Nucleus accumbens (tissue), 56 donors: Measurements from ENCODE around the gene AASDH.

Experiments
- DNase-seq, 56 donors: peaks; one replicate each; lab custom pipeline; 2025; lab: John Stamatoyannopoulos, UW

Gene AASDH

GRCh38 chr4:56317749-56318148 is 69.5 kb downstream of the AASDH start:
- DNase-seq, result no peak

DNA sequence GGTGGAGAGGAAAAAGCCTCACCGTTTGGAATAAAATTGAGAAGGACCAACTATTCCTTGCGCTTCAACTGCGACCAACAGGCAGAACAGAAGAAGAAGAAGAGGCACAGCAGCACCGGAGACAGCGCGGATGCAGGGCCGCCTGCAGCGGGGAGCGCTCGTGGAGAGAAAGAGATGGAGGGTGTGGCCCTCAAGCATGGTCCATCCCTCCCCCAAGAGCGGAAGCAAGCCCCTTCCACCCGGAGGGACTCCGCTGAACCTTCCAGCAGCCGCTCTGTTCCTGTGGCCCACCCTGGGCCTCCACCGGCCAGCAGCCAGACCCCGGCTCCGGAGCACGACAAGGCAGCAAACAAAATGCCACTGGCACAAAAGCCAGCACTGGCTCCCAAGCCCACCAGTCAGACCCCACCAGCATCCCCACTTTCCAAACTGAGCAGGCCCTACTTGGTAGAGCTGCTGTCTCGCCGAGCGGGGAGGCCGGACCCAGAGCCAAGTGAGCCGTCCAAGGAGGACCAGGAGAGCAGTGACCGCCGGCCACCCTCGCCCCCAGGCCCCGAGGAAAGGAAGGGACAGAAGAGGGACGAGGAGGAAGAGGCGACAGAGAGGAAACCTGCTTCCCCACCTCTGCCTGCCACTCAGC is 71.2 kb downstream of the AASDH start:
- no peak for DNase-seq

GRCh38 chr4:56315543-56315942 is 71.7 kb downstream of the AASDH start:
- DNase-seq, result no peak

- no peak for DNase-seq
Observed at GRCh38 chr4:56315041-56315440, 72.2 kb downstream of the AASDH start.

GRCh38 chr4:56314207-56314915 is 72.9 kb downstream of the AASDH start:
- DNase-seq, result no peak

GRCh38 chr4:56313132-56313531 is 74.2 kb downstream of the AASDH start:
- DNase-seq, result no peak

DNA sequence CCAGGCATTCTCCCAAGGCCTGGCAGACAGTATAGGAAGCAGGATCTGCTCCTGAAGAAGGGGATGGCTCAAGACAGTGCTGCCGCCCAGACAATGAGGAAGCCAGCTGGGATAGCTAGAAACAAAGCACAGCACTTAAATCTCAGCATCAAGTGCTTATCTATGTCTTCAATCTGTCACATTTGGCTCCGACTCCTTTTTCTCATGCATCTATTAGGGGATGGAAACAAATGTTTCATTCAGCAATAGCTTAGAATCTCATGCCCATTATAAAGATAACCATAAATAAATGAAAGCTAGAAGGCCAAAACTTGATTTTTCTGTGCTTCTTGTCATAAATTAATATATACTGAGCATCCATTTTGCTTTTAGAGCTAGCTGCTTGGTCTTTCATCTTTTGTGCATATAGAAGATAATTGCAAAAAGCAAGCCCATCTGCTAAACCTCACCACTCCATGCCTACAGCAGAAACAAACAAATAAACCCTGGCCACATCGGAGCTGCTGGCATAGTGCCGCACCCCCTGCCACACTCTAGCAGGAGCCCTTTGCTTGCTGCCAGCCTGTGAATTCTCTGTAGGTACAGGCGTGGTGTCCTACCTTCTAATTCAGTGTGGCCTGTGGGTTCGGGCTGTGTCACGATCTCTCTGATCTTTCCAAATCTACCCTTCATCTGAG is 75.9 kb downstream of the AASDH start:
- DNase-seq, result no peak

- DNase-seq, result peak in 9 of 56 donors; percentile 4 to 37 (median 12)
Observed at GRCh38 chr4:56310401-56311125, 76.7 kb downstream of the AASDH start.

- DNase-seq, result no peak
Observed at GRCh38 chr4:56308384-56308783, 78.9 kb downstream of the AASDH start.

DNA sequence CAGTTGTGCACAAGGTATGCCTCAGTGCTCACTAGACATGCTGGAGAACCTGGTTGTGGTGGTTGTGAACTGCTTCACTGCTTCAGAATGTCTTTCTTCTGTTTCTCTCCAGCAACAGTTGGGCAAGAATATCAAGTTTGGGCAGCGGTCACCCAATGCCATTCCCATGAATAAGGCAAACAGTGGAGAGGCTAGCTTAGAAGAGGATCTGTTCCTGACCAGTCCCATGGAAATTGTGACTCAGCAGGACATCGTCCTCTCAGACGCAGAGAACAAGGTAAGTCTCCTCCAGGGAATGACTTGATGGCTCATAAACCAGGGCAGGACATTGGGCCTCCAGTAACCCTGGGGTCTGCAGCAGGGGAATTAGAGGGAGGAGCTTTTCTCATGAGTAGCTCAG is 79.9 kb downstream of the AASDH start:
- DNase-seq, result no peak

GRCh38 chr4:56305390-56305789 is 81.9 kb downstream of the AASDH start:
- DNase-seq, result no peak

GRCh38 chr4:56303921-56304320 is 83.4 kb downstream of the AASDH start:
- DNase-seq, result no peak

DNA sequence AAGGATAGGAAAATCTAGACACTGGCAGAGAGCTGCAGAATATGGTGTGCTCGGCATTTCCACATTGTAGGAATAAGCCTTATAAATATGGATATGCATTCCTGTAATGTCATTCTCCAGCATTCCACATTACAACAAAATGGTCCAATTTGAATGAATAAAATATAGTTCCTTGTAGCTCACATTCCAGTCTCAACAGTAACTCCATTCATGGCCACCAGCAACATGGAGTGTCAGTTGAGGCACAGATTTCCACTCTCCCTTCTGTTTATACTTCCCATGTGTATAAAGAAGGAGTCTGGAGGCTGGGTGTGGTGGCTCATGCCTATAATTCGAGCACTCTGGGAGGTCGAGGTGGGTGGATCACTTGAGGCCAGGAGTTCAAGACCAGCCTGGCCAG is 84.5 kb downstream of the AASDH start:
- DNase-seq, result no peak

- DNase-seq, result no peak
Observed at GRCh38 chr4:56301997-56302496, 85.2 kb downstream of the AASDH start.

- peak in 50 of 56 donors; percentile 4 to 84 (median 46) for DNase-seq
Observed at GRCh38 chr4:56301181-56301996, 85.9 kb downstream of the AASDH start.

GRCh38 chr4:56298236-56298635 is 89.1 kb downstream of the AASDH start:
- no peak for DNase-seq

DNA sequence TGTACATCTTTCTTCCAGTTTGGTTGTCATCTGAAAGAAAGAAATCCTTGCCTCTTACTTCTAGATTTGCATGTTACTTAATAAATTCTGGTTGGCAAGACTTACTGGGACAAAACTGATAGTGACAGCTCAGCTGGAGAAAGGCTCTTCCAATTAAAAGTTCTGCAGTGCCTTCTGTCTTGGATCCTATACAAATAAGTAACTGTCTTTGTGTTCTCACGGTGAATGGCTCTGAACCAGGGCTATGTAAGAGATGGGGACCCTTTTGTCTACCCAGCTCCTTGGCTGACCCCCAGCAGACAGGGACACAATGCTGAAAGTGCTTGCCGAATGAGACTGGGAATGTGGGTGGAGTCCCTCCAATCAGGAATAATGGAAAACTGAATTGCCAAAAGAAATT is 89.5 kb downstream of the AASDH start:
- DNase-seq, result peak in 1 of 56 donors; percentile 11

- DNase-seq, result no peak
Observed at GRCh38 chr4:56296526-56296925, 90.8 kb downstream of the AASDH start.

GRCh38 chr4:56293121-56293520 is 94.2 kb downstream of the AASDH start:
- DNase-seq, result no peak

- DNase-seq, result no peak
Observed at GRCh38 chr4:56289934-56290333, 97.4 kb downstream of the AASDH start.
